Pons (tissue), 1 donor: ENCODE measurements around the gene PTRH2.

Experiments
- DNase-seq: peaks from one replicate; pipeline ENCODE4 v3.0.0-alpha.2; 2016; ENCODE audit warnings: low spot score

The PTRH2 gene

DNA sequence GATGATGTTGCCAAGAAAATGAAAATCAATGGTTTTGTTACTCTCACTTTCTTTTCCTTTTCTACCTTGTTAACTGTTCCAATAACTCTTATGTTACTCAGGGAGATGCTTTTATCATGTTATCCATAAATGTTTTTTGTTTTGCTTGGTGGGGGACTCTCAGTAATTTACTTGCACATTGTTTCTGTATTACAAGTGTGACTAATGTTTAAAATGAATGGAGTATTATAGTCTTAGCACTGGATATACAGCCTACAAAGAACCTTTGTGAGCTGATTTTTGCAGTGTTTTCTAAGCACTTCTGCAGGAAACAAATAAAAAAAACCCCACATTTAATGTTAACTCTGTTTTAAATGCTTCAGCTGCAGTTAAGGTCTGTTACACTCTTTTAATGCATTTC is 12.3 kb upstream of the PTRH2 start:
- peak; percentile 92 for DNase-seq

DNA sequence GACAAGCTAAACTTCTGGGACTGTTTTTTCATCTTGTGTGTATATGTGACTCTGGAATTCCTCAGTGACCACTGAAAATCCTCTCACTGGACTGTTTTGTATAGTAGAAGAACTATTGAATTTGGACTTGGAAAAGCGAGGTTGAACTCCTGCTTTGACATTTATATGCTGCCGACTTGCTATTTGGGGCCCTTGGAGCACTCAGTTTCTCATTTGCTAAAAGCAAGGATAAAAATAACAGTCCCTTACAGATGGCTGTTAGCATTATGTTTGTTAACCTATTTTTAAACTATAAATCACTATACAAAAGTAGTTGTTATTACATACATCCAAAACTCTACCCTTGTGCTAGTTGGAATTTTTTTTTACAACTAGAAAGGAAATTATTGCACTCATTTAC is 9.2 kb upstream of the PTRH2 start:
- DNase-seq: no peak

DNA sequence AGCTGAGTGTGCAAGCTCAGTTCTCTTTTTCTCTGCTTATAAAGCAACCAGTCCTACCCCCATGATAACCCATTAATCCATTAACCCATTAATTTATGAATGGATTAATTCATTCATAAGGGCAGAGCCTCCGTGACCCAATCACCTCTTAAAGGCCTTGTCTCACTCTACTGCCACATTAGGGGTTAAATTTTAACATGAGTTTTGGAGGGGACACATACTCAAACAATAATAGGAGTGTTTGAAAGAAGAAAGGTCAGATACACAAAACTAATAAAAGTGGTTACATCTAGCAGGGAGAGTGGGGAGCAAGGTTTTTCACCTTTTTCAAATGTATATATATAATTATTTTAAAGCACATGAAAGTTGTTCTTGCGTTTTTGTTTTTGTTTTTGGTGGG is 7.0 kb upstream of the PTRH2 start:
- no peak for DNase-seq

DNA sequence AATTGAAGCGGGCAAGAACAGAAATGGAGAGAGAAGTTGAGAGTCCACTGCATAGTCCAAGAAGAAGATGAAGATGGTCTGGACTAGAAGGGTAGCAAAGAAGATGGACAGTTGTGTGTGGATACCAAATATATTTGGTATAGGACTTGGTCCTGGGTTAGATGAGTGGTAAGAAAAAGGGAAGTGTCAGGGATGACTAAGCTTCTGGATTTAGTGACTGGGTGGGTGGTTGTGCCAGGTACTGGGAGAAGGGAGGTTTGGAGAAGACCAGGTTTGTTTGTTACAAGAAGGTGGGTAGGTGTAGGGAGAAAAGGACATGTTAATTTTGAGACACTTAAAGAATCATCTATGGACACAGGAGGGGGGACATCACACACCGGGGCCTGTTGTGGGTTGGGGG is 5.6 kb upstream of the PTRH2 start:
- DNase-seq: no peak

DNA sequence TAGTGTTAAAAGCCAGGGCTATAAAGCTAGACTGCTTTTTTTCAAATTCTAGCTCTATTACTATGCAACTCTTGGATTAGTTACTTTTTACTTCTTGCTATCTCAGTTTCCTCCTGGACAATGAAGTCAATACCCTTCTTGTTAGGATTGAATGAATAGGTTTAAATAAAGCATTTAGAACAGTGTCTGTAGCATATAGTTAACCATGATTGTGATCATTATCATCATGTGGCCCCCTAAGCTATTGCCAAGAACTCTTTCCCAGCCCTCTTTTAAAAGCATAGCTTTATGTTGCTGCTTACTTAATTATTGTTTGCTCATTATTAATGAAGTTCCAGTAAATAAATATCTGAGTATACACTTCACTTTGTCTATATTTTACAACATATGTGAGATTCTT is 4.7 kb upstream of the PTRH2 start:
- DNase-seq: no peak

DNA sequence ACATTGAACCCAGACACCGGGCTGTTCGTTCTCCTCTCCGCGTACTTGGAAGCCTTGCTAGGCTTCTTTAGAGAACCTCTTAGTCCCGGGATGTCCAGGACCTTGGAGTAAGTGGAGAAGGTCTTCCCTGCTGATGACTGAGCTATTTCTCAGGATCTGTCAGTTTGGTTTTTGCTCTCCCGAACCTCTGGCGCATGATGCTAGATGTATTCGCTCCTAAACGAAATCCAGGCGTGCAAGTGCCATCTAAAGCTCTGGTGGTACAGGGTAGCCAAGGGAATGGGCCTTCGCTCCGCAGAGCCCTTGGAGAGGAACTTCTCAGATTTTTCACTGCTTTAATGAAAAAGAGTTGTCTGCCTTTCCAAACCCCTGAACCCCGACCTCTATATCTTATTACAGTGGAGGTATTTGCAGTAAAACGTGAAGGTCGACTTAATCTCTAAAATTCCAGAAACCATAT is 771 bp upstream of the PTRH2 start:
- DNase-seq: peak; percentile 37

DNA sequence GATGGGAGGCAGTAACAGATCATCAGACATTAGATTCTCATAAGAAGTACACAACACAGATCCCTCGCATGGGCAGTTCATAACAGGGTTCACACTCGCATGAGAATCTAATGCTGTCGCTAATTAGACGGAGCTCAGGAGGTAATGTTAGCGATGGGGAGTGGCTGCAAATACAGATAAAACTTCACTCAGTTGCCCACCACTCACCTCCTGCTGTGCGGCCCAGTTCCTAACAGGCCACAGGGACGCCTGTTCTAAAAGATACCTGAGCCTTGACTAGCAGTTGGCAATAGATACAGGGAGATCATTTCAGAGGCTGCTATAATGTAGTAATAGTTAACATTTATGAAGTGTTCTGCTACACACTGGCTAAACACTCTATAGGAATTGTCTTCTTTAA is 4.9 kb downstream of the PTRH2 start:
- DNase-seq: no peak

DNA sequence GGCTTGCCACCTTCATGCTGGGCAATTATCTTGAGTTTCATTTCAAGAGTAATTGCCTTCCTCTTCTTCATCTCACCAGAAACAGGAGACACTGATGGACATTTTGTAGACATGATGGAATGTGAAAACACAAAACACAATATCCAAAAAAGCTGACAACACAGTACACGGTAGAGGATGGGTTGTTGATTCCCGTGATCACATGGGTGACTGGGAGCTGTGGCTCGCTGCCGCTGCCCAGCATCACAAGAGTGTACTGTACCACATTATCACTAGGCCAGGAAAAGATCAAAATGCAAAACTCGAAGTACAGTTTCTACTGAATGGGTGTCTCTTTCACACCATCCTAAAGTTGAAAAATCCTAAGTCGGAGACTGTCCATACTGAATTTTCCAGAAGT is 7.4 kb downstream of the PTRH2 start:
- DNase-seq: no peak

DNA sequence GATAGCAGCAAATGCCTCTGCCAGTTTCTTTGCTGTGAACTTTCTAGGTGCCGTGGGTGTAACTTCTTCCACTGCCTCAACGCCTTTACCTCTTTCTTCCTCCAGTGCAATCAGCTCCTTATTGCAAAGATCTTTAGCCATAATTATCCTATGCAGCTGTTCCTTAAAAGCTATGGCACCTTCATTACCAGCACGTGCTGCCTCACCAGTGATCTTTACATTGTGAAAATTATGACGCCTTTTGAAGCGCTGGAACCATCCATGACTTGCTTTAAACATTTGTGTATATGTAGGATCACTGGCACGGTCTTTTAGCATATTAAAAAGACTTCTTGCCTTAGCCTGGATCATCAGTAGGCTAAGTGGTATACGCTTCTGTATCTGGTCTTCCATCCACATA is 8.0 kb downstream of the PTRH2 start:
- DNase-seq: no peak

DNA sequence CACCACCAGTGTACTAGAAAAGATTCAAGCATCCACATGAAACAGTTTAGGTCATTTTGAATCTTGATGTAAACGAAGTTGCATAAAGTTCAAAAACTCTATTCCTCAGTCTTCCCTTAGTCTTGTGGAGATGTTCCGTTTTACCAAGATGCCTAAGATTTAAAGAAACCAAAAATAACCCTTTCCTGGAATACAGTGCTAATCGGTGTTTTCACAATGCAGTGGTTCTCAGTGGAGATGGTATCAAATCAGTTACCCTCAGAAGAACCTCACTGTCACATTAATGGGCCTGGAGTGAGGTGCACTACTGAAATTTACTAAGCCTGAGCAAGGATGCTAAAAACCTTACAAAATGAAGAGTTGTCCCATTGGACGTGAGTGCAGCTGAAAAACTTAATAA is 9.1 kb downstream of the PTRH2 start:
- no peak for DNase-seq

DNA sequence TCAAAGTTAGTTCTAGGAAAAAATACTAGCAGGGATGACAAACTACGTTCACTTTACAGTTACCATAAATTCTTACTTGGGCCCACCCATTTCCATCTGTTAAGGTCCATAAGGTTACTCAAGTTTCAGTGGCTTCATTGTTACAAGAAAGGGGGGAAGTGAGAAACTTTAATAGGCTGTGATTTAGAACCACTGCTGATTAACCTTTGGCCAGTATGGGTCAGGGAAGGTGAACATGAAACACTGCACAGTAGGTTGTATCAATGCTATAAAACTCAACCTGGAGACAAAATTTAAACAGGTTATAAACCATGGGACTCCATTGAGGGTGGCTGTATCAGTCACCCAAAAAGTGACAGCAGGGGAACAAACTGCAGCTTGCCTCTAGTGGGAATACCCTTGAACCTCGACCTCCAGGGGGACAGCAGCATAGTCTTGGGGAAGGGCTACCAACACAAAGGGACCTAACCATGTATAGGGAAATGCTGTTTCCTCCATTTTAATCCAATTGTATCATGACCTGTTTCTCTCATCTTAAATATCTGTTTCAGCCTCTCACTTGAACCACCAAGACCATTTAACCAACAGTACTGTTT is 10.4 kb downstream of the PTRH2 start:
- no peak for DNase-seq

DNA sequence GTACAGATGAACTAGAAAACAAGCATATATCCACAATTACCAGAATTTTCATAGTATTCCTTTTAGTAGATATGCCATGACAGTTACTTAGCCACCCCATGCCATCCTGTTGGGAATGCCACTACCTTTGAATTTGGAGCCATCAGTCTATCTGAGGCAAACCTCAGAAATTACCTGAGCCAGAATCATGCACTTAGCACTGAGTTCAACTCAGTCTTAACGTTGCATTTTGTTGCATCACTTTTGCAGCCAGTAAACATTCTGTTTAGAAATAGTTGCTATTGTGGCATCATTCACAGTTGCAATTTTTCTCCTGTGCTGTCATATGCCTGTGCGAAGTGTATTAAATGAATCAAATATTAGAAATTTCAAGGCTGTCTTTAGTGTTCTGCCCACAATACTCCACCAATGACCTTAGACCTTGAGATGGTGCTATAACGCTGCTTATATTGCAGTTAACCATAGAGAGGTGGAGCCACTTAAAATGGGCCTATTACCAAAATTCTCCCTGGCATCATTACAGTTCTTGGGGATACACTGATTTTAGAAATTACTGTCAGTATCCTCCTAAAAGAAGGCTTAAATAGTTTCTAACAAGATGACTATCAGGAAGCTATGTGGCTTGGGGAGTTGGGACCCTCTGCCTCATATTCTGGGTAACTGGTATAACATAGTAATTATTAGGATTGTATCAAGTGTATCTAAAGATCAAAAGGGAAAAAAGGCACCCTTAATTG is 11.1 kb downstream of the PTRH2 start:
- DNase-seq: no peak

DNA sequence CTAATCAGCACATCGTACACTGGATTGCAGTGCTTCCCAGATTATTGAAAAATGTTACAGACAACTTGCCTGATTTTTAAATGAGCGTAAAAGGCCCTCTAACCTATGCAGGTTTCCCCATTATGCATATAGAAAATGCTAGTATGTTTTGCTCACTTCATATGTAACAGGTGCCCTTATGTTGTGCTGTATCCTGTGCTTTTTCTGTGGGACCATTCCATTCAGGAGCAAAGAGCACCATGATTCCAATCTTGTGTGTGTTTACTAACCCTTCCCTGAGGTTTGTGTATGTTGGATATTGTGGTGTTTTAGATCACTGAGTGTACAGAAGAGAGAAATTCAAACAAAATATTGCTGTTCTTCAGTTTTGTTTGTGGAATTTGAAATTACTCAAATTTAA is 12.9 kb downstream of the PTRH2 start:
- DNase-seq: no peak

DNA sequence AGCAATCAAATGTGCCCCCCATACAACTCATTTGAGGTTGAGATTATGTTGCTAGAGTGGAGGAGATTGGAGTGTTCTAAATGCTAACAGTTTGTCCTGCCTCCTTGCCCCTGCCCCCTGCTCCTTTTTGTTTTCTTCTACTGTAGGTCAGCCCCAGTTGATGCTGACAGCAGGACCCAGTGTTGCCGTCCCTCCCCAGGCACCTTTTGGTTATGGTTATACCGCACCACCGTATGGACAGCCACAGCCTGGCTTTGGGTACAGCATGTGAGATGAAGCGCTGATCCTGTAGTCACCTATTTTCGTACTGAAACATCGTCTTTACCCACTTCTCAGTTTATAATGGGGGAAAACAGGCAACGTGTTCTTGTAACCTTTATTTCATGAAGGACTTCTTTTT is 13.6 kb downstream of the PTRH2 start:
- no peak for DNase-seq

DNA sequence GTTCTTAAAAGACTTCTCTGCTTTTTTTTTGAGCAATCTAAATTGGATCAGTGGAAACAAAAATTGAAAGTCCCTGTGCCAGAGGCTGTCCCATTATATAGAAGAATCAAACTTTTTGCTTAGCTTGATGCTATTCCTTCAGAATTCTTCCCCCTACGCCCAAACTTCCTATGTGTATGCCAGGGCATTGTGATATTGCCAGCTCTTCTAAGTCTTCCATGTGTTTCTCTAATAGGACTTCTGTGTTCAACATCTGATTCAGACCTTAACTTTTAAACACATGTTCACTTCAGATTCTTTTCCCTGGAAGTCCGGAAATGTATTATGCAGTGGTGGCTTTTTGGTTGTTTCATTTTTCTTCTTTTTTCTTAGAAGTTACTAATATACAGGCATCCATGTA is 18.7 kb downstream of the PTRH2 start:
- DNase-seq: no peak

DNA sequence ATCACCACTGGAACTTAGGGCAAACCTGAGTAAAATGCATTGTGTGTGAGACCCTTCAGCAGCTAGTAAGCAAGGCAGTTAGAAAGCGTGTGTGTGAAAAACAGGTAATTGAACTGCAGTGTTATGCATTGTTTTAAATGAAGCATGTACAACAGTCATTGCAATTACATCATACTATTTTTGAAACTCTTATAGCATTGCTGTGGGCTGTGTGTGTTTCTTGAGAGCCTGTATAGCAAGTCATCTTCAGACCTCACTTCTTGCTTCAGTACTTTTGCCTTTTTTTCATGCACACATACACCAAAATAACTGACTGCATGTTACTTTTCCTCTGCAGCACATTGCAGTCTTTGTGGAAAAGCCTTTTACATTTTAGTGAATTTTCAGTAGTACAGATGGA is 19.2 kb downstream of the PTRH2 start:
- no peak for DNase-seq

DNA sequence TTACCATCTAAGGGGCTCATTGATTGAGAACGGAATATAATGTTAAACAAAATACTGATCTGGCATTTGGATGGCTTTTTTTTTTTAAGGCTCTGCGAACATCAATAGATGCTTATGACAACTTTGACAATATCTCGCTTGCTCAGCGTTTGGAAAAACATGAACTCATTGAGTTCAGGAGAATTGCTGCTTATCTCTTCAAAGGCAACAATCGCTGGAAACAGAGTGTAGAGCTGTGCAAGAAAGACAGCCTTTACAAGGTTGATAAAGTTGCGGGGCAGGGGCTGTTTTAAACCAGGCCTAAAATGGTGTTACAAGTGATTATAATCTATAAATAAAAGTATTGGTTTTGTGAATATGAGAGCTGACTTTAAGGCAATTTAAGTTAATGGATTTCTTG is 22.3 kb downstream of the PTRH2 start:
- no peak for DNase-seq

DNA sequence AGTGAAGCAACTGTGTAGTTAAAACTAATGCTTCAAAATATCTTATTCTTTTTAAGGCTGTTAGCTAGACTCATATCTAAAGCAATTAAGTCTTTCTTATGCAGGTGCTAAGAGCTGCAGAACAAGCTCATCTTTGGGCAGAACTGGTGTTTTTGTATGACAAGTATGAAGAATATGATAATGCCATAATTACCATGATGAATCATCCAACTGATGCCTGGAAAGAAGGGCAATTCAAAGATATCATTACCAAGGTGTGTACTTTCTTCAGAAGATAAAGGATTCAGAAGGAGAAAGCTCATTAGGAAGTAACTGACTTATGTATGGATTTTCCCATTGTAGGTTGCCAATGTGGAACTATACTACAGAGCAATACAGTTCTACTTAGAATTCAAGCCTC is 23.9 kb downstream of the PTRH2 start:
- DNase-seq: no peak

DNA sequence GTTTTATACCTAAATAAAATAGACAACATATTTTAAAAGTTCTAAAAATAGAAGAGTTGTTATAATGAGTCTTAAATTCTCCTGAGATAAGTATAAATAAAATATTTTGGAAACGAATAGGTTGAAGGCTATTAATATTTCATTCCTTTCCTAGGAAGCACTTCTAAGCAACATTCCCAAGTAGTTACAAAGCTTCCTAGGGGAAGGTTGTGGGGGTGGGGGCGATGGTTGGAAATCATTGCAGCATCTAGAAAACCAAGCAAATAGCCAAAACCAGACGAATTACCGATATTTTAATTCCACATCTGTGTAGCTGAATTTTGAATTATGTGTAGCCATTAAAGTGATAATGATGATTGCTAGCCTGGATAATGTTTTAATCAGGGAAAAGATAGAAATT is 26.9 kb downstream of the PTRH2 start:
- DNase-seq: no peak

DNA sequence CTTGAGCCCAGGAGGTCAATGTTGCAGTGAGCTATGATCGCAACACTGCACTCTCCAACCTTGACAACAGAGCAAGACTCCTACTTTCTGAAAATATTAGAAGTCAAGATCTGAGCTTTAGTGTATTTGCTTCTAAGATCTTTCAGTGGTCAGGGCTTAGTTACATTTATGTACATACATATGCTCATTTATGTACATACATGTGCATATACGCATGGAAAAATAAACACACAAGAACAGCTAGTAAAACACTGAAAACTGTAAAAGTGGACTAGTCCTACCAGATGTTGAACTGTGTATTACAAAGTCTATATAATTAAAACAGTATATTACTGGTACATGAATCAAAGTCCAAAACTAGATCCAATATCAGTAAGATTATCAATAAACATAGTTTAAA is 28.3 kb downstream of the PTRH2 start:
- DNase-seq: no peak

DNA sequence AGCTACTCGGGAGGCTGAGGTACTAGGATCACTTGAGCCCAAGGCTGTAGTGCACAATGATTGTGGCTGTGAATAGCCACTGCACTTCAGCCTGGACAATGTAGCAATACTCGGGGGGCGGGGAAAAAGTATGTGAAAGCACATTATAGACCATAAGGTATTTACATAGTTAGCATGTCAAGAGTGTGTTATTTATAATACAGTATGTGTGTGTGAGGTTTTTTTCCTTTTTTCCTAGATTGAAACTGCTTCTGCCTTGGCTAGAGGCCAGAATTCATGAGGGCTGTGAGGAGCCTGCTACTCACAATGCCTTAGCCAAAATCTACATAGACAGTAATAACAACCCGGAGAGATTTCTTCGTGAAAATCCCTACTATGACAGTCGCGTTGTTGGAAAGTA is 30.5 kb downstream of the PTRH2 start:
- no peak for DNase-seq

DNA sequence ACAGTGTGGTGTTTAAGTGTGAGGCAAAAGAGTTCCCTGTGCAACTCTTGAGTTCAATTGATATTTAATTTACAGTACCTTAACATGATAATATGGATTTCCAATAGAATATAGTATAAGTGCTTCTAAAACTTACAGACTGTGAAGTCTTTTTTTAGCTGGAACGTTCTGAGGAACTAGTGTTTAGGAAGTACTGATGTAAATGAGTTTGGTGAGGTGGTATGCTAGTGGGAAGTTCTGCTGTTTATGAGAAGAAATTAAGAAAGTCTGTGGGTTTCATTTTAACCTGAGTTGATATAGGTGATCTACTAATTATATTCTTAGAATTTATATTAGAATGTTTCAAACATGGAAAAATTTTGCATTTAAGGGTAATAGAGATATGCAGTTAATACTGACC is 32.0 kb downstream of the PTRH2 start:
- DNase-seq: no peak

DNA sequence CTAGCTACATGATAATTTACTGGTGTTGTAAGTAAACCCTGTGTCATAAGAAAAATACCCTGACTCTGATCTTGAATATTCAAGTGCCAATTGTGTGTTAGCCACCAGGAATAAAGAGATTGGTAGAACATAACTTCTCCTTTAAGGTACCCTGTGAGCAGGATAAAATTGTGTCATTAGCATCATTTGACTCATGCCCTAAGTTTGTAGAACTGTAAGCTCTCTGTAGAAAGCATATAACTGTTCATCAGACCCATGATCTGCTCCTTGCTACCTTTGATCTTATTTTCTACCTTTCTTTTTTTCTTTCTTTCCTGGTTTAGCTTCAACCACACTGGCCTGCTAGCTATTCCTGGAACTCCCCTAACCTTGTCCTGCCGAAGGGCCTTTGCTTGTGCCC is 35.8 kb downstream of the PTRH2 start:
- no peak for DNase-seq

DNA sequence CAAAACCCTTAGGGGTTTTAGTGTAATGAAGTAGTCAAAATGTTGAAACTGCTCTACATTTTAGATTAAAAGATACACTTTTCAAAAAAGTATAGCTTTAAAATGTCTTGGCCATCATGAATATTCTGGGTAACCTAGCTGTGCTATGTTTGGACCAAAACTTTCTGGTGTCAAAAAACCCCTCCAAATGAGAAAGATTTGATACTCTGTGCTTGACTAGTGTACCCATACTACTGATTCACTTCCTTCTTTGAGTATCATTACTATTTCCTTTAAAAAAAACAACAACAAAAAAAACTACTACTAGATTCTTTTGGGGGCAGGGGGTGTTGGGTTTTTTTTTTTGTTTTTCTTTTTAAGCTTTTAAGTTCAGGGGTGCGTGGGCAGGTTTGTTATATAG is 37.3 kb downstream of the PTRH2 start:
- DNase-seq: no peak
